AG09319 (cell line): ENCODE data around the gene TPSAB1.

Experiments
- DNase-seq: peaks from one replicate; pipeline ENCODE4 v3.0.0-alpha.2; 2010; ENCODE audit warnings: low read depth; ENCODE audit errors: extremely low read depth
- TF ChIP-seq, protein P1 (sequence below): IDR thresholded peaks from 2 replicates; pipeline ENCODE4 v1.5.1; 2011; ENCODE audit warnings: low read depth, mild to moderate bottlenecking, inconsistent platforms, low read length, moderate library complexity

TPSAB1 gene

DNA sequence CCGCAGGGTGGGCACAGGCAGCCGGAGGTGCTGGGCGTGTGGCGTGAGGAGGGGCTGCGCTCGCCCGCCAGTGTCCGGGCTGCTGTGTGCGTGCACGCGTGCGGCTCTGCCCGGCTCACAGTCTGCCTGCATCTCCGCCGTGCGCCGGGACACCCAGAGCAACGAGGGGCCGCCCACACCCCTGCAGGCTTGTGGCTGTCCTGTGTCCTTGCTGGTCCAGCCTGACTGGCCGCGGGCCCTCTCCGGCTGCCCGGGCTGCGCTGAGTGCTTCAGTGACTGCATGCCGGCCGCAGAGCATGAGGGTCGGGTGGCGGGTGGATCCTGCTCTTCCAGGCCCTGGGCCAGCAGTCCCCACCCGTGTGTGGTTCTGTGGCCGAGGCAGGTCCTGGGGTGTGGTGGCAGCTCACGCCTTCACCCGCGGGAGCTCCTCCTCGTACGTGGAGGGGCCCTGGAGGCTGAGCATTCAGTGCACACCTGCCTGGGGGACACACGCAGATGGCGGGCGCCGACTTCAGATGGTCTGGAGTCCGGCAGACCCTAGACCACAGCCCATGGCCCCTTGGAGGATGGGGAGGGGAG, 27.8 kb upstream of the TPSAB1 start:
- TF ChIP-seq, protein P1, sequence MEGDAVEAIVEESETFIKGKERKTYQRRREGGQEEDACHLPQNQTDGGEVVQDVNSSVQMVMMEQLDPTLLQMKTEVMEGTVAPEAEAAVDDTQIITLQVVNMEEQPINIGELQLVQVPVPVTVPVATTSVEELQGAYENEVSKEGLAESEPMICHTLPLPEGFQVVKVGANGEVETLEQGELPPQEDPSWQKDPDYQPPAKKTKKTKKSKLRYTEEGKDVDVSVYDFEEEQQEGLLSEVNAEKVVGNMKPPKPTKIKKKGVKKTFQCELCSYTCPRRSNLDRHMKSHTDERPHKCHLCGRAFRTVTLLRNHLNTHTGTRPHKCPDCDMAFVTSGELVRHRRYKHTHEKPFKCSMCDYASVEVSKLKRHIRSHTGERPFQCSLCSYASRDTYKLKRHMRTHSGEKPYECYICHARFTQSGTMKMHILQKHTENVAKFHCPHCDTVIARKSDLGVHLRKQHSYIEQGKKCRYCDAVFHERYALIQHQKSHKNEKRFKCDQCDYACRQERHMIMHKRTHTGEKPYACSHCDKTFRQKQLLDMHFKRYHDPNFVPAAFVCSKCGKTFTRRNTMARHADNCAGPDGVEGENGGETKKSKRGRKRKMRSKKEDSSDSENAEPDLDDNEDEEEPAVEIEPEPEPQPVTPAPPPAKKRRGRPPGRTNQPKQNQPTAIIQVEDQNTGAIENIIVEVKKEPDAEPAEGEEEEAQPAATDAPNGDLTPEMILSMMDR: no peak
- DNase-seq: no peak

DNA sequence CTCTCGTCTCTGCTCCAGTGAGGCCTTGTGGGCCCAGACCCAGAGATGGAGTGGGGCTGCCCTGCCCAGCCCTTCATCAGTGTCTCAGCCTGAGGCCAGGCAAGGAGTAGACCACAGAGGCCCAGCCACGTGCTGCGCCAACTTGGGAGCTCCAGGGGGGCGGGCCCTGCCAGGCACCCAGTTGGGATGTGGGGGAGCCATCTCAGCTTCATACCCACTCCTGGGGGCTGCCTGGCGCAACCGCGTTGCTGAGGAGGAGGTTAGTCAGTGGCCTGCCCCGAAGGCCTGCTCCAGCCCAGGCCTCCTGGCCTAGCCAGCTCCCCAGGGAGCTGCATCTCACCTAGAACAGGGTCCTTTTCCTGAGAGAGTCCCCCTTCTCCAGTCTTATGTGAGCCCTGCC, 27.3 kb upstream of the TPSAB1 start:
- DNase-seq: no peak
- TF ChIP-seq, protein P1: no peak

DNA sequence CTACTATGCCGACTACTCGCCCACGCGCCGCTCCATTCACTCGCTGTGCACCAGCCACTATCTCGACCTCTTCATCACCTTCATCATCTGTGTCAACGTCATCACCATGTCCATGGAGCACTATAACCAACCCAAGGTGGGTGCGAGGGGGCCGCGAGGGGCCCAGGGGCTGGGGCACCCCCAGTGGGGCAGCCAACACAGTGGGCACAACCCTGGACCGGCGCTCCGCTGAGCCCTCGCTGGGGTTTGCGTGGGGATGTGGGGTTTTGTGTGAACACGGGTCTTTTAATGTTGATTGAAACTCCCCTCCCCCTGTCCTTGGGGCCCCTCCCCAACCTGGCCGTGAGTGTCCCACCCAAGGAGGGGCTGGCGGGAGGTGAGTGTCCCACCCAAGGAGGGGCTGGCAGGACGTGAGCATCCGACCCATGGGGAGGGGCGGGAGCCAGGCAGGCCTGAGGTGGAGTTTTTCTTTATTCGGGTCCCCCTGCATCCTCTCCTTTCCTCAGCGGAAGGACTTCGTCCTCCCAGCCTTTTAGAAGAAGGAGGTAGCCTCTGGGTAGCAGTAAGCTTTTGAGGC, 26.6 kb upstream of the TPSAB1 start:
- TF ChIP-seq, protein P1: no peak
- no peak for DNase-seq

DNA sequence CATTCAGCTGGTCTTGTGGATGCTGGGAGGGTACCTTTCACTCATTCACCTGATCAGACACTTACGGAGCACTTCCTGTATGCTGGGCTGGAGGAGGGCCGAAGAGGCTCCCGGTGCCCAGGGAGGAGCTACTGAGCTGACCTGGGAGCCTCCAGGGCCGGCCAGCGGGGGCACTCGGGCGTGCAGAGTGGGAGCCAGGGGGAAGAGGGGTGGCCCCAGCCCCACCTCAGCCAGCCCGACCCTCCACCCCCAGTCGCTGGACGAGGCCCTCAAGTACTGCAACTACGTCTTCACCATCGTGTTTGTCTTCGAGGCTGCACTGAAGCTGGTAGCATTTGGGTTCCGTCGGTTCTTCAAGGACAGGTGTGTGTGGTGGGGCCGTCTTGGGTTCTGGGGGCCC, 25.8 kb upstream of the TPSAB1 start:
- TF ChIP-seq, protein P1: no peak
- DNase-seq: no peak

DNA sequence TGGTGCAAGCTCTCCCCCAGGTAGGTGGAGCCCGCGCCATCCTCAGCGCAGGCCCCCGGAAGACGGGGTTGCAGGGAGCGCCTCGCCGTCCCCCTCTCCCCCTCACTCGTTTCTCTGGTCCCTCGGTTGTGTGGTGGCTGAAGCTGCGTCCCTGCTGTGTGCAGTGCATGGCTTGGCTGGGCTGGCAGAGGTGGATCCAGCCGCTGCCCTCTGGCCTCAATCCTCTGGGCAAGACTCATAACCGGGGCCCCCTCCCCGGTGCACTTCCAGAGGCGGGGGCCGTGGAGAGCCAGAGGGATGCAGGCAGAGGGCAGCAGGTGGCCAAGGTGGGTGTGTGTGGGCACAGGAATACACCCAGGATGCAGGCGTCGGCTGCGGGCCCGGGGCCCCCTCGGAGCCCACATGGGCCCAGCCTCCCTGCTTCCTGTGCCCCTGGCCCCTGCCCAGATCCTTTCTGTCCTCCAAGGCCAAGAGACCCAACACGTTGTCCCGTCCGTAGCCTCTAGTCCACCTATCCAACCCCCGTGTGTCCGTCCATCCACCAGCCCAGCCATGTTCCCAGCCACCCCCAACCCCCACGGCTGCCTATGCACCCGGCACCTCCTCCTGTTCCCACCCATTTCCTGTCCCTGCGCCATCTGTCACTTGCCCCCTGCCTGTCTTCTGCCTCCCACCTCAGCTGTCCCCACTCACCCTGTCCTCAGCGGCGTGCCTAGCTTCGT, 24.8 kb upstream of the TPSAB1 start:
- TF ChIP-seq, protein P1: no peak
- DNase-seq: no peak

DNA sequence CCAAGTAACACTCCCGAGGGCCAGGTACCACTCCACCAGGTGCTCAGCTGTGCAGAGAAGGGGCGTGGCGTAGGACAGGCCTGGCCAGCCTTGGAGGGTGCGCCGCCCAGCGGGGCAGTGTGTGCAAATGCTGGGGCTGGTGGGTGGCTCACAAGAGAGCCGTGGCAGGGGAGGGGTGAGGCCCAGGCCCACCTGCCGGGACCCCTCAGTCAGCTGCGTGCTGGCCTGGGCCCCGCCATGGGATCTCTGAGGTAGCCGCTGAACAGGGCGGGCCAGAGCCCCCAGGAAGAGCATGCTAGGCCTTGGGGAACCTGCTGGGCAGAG, 24.2 kb upstream of the TPSAB1 start:
- DNase-seq: no peak
- TF ChIP-seq, protein P1: no peak

DNA sequence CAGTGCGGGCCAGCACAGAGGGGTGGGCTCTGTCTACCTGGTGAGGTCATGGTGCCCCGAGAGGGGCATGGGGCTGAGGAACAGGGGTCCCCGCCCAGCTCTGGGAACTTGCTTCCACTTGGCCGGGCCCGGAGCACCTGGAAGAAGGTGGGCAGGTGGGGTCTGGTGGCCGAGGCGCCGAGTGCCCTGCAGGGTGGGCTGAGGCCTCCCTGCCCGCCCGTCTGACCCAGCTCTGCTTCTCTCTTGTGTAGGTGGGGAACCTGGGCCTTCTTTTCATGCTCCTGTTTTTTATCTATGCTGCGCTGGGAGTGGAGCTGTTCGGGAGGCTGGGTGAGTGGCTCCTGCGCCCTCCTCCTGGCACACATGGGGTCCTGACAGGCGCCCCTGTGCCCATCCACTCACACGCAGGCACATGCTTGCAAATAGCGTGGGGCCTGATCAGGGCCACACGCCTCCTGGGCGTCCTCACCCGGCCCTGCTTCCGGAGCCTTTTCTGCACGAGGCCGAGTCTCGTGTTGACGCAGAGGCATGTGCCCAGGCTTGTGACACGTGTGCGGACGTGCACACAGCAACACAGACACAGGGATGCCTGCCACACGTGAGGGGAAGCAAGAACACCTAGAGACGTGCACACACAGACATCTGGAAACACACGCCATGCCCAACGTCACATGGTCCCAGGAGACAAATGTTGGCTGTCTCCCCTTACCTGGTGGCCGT, 23.7 kb upstream of the TPSAB1 start:
- no peak for DNase-seq
- TF ChIP-seq, protein P1: no peak
